Germinal center (tissue), 1 donor: ENCODE measurements around the gene PLCL1.

Source experiments
- DNase-seq: peaks from one replicate; pipeline ENCODE4 v3.0.0; 2012; ENCODE audit warnings: mixed read lengths, low spot score

PLCL1 gene

DNA sequence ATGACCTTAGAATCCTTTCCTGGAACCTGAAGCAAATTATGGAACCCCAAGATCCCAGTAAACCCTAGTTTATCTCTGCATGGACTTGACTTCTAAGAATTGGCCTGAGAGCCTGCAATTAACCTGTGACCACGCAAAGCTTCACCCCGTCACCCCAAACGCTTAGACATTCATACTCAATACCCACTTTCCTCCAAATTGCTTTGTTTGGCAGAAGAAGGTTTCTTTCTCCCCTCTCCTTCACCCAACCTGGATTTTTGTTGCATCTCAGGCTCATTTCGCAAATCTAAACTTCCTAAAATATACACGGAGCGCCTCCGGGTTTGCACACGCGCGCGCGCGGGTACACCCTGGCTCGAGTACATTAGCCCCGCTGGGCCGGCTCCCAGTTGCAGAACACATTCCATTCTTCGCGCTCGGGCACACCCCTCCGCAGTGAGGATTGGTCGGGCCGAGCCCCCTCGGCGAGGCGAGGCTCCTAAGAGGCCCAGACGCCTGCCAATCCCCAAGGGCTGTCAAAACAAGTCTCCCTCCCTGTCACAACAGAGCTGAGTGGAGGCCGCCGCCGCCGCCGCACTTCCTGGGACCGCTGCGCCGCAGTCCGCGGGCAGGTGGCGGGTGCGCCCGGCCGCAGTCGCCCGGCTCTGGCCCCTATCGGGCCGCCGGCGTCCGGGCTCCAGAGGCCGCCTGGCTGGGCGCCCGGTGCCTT, at the start of gene PLCL1:
Gene PLCL1 (plus strand): TSS at position 545 of the 709 bp plus-strand sequence.
- peak; percentile 90 for DNase-seq

DNA sequence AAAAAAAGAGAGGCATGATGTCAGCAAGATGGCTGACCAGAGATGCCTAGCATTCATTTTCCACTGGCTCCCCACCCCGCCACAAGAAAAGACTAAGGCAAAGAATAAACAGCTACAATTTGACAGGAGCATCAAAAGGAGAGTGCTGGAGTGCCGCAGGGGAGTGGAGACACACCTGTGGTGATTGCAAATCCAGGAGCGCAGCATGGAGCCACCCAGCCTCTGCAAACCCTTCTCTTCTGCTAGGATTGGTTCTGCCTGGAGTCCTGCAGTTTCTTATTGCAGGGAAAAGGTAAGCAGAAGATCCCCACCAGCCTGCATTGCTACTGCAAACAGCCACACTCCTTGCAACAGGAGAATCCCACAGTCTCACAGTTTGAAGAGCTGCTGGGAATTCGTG, 45.4 kb upstream of the PLCL1 start:
- DNase-seq: no peak

DNA sequence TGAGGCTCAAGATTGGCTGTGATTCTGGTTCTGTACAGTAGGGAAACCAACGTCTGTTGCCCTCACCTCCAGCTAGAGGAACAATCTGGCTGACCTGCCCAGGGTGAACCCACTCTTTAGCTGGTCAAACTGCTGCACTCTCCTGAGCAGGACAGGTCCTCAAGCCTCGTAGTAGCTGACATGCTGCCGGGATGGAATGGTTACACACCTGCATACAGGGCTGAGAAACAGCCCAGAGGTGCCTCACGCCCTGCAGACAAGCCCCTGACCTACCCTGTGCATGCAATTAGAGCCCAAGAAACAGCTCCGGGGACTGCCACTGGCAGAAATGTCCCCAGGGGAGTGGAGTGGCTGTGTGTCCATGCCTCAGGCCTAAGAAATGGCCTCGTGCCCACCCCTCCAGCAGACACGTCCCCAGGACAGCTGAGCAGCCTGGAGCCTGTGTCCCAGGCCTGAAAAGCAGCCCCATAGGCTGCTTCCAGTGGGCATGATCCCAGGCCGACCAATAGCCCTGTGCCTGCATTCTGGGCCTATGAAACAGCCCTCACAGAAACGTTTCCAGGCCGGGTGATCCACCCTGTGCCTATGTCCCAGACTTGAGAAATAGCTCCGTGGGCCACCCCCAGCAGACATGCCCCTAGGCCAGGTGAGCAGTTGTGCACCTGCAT, 44.6 kb upstream of the PLCL1 start:
- DNase-seq: no peak

DNA sequence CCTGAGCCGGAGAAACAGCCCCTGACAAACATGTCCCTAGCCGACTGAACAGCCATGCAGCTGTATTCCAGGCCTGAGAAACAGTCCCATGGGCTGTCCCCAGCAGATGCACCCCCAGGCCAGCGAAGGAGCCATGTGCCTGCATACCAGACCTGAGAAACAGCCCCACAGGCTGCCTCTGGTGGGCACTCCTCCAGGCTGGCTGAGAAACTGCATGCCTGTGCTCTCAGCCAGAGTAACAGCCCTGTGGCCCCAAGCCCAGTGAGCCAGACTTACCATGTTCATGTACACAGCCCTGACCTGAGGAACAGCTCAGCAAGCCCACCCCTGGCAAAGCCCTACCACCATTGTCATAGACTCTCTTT, 44.1 kb upstream of the PLCL1 start:
- DNase-seq: no peak

DNA sequence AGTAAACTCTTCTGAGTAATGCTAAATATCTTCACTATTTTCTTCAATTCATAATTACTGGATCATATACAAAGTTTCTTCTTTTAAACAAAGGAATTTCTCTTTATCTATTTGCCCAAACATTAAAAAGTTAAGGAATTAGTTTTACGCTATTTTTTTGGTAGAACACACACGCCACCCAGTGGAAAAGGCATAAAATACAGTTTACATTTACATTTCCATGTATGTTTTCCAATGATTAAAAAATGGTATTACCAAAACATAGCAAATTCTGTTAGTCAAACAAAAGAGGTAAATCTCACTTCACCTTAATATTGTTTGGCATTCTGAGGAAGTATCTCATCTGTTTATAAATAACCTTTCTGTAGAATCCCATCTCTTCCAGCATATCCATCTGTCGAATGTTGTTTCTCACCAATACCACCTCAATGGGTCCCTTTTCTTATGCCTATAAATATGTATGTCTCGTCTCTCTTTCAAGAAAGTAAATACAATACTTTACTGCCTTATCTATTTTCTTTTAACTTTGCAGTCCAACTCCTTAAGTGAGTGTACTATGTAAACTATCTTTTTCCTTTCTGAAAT, 26.5 kb upstream of the PLCL1 start:
- DNase-seq: peak; percentile 11

DNA sequence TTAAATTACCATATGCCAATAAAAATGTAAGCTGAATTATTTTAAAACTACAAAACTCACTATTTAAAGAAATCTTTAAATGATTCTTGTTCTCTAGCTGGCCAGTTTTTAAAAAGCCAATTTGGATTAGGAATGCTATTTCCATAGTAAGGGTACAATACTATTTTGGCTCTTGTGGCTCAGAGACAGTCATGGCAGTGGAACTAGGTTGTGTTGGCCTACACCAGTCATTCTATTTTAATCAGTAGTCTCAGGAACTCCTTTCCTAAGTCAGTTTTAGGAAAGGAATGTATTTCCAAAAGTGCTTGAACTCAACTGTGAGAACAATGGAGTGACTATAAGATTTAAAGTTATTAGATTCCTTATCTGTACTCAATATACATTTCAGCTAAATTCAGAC, 25.1 kb upstream of the PLCL1 start:
- DNase-seq: no peak

DNA sequence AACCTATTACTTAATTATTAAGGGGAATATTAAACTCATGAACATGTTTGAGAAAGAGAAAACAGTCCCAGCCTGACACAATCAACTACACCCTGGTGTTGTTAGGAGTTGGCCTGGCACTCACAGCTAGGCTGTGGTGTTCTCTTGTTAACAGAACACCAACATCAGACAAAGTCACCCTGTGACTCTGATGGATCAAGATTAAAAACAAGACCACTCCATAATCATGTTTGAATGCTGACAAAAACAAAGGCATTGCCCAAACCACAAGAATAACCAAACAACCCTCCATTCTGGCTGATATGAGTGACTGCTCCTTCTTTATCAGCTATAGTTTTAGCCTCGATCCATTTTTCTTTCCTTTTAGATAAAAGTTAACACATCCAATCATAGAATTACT, 22.3 kb upstream of the PLCL1 start:
- no peak for DNase-seq

DNA sequence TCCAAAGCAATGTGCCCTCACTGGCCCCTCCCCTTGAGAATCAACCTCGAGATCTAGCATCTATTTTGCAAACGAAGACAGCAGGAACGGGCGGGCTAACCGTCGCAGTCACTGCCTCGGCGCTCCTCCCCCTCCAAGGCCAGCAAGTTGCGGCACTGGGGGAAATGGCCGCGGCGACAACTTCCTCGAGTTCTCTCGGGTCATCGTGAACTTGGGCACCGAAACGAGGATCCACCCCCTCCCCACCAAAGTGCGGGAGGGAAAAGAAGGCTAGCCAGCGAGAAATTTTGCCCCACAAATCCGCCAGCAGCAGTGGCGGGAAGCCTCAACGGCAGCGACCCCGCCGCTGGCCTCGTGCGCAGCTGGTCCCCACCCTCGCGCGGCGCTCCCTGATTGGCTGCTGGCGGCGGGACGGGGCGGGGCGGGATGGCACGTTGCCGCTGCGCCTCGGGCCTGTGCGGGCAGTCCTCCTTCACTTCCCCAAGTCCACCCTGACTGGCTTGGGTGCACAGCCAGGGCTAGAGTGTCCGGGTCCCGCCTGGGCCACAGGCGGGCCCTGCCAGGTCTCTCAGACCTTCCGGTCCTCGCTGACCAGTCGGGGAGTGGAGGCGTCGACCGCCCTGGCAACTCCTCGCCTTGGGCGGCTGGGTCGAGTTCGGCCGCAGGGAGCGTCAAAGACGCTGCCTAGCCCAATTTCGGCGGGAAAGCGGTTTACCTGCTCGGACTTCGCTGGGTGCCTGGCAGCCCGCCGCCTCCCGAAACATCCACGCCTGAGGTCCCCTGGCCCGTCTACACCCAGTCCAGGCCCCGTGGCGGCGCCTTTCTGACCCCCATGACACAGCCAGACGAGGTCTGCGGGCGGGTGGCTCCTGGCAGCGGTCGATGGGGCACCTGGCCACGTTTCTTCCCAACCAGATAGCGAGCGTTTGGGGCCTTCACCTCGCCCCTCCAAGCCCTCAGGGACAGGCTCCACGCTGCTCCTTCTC, 19.1 kb upstream of the PLCL1 start, which contains the start of gene BOLL:
Gene BOLL (minus strand): TSS at position 364 of the 986 bp plus-strand sequence. CDS start 3,469 bp downstream, outside the sequence.
- DNase-seq: no peak

DNA sequence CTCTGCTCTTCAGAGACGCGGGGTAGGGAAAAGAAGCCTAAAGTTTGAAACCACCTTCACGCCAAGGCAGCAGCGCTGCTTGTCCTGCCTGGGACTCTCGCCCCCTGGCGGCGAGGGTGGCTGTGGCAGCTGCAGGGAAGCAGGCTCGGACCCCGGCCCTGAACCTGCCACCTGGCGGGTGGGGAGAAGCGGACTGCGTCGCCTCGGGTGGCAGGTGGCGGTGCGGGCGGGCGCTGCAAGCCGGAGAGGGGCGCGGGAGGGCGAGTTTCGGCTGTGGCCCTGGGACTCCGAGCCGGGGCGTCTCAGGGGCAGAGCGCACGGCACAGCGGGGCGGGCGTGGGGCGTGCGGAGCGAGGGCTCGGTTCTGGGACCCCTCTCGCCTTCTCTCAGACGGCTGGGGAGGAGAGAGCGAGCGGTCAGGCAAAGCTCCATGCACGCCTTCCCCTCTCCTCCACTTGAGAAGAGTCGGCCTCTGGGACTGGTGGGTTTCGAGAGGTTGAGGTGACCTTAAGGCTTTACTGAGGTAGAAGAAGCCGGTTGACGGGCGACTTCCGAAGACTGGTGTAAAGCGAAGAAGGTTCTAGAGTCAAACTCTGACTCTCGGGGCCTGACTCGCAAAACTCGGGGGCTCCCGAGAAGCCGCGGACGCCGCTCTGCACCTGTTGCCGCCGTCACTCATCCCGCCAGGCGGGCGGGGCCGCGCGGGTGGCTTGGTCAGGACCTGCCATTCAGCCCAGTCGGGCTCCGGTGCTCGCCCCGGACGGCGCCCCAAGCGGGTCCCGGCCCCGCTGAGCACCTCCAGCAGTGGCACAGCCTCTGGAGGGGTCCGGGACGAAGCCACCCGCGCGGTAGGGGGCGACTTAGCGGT, 18.1 kb upstream of the PLCL1 start:
- peak; percentile 70 for DNase-seq

DNA sequence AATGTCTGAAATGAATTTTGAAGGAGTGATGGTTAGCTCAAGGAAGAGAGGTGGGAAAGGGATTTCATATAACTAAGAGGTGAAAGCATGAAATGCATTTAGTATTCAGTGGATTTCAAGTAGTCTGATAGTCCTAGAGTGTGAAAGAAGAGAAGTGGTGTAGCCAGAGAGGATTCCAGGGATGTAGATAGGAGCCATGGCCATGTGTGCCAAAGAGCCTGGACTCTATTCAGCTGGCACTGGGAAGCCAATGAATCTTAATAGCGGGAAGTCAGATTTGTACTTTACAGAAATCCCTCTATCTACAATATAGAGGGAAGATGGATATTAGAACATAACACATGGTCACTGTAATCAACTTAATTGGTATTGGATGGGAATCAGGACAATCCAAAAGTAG, 10.9 kb upstream of the PLCL1 start:
- no peak for DNase-seq

DNA sequence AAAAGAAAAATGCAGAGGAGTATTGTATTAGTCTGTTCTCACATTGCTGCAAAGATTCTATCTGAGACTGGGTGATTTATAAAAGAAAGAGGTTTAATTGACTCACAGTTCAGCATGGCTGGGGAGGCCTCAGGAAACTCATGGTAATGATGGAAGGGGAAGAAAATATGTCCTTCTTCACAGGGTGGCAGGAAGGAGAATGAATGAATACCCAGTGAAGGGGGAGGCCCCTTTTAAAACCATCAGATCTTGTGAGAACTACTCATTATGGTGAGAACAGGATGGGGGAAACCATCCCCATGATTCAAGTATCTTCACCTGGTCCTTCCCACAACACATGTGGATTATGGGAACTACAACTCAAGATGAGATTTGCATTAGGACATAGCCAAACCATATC, 9.1 kb upstream of the PLCL1 start:
- no peak for DNase-seq

DNA sequence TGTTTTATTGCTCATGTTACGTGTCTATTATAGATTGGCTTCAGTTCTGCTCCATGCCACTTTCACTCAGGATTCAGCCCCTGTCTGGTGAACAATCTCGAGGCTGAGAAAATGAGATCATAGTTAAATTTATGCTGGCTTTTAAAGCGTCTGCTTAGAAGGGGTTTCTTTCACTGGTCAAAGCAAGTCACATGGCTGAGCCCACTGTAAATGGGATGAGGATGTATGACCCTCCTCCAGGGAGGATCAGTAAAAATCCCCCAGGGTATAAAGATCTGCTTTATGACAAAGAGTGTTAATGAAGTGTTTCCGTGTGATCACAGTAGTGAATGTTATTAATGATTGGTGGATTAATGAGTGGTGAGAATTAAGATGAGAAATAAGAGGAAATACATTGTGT, 6.2 kb upstream of the PLCL1 start:
- no peak for DNase-seq

DNA sequence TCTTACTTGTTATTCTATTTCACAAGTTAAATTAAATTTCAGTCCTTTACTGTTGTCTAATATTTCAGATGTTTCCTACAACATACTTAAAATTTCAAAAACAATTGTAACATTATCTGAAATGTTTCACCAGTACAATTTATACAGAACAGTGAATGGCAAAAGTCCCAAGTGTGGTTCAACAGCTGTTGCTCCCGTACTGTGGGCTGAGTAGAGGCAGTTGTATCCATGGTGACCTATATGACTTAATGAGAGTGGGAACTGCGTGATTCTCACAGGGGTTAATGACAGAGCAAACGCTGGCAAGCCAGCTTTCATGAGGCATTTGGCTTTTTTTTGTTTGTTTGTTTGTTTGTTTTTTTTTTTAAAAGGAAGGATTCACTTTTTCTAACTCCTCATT, 5.3 kb upstream of the PLCL1 start:
- no peak for DNase-seq

DNA sequence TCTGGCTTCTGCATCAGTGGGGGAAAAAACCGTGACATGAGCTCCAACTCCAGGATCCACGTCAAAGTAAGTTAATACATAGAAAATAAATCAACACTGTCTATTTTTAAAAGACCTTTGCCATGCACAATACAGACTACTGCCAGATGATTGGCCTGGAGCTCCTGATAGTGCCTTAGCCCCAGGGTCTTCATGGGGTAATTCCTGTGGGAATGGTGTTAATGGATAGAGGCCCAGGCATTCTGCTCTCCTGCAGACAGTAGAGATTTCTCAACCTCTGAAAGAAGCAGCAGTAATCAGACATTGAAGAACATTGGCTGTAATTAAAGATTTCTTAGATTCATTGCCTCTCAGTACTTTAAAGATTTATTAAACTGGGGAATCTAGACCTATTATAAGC, 4.3 kb upstream of the PLCL1 start:
- DNase-seq: no peak

DNA sequence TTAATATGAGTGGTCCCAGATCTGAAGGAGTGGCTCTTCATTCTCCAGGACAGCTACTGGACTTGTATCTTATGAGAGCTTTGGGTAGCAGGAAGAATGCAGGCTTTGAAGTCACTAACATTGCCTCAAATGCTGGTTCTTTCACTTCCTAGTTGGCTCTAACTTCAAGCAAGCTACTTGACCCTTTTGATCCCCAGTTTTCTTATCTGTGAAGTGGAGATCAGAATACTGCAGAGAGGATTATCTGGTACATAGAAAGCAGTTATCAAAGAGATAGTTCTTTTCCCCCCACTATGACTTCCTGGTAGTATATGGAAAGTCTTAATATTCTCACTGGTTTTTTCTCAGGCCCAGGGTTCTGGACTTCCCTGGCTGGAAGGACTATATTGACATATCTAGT, 3.4 kb upstream of the PLCL1 start:
- no peak for DNase-seq

DNA sequence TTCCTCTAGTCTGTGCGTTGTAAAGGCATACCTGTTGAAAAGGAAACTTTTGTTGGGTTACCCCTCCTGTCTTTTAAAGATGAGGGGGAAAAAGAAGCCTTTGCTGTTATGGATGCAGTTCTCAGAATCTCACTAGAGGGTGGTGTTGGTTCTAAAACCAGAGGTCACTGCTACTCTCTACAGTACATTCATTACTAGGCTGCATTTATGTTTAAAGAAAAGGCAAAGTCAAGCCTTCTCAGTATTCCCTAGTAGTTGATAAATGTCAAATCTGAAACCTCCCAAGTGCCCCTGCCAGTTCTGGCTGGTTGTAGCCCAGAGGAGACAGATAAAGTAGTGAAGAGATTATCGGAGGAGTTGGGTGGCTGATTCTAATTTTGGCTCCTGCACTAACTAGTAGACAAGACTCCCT, 1.4 kb upstream of the PLCL1 start:
- peak; percentile 30 for DNase-seq

DNA sequence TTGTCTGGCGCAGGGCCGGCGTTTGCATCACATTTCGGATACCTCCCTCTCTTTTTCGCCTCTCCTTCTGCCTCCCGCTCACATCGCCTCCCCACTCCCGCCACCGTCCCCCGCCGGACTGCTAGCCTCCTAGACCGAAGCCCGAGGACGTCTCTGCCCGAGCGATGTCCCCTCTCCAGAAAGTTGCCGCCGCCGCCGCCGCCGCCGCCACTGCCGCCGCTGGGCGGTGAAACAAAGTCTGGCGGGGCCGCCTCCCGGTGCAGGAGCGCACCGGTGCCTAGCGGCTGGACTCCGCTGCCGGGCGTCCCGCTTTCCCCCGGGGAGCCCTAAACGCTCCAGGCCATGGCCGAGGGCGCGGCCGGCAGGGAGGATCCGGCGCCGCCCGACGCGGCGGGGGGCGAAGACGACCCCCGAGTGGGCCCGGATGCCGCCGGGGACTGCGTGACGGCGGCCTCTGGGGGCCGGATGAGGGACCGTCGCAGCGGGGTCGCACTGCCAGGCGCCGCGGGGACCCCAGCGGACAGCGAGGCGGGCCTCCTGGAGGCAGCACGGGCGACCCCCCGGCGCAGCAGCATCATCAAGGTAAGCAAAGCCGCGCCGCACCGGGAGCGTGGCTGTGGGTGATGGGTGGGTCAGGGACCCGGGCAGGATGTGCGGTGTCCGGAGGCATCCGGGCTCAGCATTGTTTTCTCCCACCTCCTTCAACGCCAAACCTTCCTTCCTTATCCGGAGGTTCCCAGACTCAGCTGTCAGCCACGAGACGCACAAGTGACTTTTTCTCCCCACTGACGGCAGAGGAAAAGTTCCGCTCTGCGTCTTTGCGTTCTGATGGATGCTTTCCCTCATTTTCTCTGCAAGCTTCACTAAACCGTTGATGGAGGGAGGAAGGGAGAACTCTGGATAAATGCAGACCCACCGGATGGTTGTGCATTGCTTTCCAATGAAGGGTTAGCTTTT, 643 bp downstream of the PLCL1 start:
- DNase-seq: peak; percentile 14

DNA sequence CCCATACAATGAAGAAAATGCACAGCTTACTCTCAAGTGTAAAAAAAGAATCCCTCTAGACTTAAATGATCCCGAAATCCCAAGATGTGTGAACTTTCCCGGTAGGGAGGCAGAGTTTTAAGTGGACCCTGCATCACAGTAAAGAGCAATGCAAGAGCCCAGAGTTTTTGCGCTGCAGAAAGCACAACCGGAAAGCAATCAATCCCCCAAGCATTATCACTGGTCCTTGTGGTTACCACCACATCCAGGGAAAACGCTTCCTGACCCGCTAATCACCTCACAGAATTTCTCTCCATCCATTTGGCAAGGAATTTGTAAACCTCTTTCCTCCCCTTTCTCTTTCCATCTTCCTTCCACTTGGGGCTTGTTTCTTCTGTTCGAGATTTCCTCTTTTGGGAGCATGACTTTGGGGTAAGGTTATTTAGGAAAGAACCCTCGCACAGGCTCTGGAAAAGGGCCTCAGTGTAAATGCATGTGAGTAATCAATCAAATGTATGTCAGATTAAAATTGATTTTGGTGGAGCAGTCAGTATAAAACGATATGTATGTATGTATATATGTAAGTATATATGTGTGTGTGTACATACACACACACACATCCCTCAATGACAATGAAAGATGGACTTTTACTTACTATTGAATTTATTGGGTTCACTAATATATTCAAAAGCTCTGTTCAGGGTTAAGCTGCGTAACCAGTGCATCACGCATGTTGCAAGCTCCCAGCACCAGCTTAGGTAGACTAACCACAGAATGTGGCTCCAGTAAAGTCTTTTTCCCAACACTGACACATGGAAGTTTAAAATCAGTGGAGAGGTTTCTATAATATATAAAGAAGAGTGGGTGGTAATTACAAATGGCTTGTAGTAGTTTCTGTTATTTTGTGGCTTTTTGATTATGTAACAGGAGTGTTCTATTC, 1.6 kb downstream of the PLCL1 start:
- DNase-seq: no peak

DNA sequence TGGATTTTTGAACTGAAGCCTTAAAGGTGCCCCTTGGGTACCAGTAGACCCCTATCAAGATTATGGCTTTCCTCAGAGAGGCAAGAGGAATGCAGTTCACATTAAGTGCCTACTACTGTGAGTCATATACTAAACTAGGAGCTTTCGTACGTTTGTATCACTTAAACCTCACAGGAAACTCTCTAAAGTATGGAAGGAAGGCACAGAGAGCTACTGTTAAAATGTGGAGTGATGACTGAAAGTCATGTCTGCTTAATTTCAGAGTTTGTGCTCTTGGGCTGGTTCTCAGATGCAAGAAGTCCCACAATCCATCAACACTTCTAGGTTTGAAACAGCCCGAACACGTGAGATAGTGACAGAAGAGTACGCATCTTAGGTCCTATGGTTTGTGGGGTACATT, 4.7 kb downstream of the PLCL1 start:
- no peak for DNase-seq
